Vagina (tissue), 2 donors: ENCODE measurements around the gene RAB13. TPM values are rescaled to one million over a fixed set of nuclear protein-coding genes. Genes with fewer than 3 reads are reported as not detected.

Experiments
- DNase-seq, 2 donors: peaks; one replicate each; pipeline ENCODE4 v3.0.0-alpha.2; 2017; ENCODE audit errors: extremely low spot score in 2 of 2
- H3K27ac ChIP-seq: fragments of 200-600 bp; sonication (generic); one replicate; pipeline ENCODE4 v1.5.1; 2019
- H3K27me3 ChIP-seq: fragments of 200-600 bp; sonication (generic); one replicate; pipeline ENCODE4 v1.5.1; 2019
- H3K36me3 ChIP-seq, 2 donors: fragments of 200-600 bp; sonication (generic); one replicate each; pipeline ENCODE4 v1.5.1; 2017 to 2019
- H3K4me1 ChIP-seq: fragments of 200-600 bp; sonication (generic); one replicate; pipeline ENCODE4 v1.5.1; 2019
- H3K4me3 ChIP-seq, 2 donors: fragments of 200-600 bp; sonication (generic); 1 replicate in 1 of 2; 2 replicates in 1 of 2; pipeline ENCODE4 v1.5.1; 2016 to 2019
- H3K9me3 ChIP-seq: fragments of 200-600 bp; sonication (generic); one replicate; pipeline ENCODE4 v1.5.1; 2019
- POLR2A ChIP-seq, 2 donors: fragments of 450-650 bp; IDR thresholded peaks; one replicate each; pipeline ENCODE4 v1.6.1; 2017; ENCODE audit warnings: antibody characterized with exemption in 2 of 2, mild to moderate bottlenecking in 2 of 2, moderate library complexity in 2 of 2
- POLR2AphosphoS5 ChIP-seq, 2 donors: sonication (generic); formaldehyde crosslinking; IDR thresholded peaks; one replicate each; pipeline ENCODE4 v1.9.0; 2017; ENCODE audit warnings: antibody characterized with exemption in 2 of 2, mild to moderate bottlenecking in 2 of 2, low read depth in 1 of 2; ENCODE audit not compliant: insufficient read depth in 1 of 2
- intact Hi-C: fragments of 100-400 bp; cut with DNase I; formaldehyde crosslinking; loops from one replicate; pipeline ENCODE4 v1.15.1; 2023
- total RNA-seq: library from RNA; depleted of rRNA; stranded (reverse); fragments of >200 nt; gene quantifications from one replicate; pipeline ENCODE4 v1.2.3, GENCODE V29; 2016
- TF ChIP-seq, protein P1 (sequence below), 3 experiments: fragments of 450-650 bp in 2 of 3; fragments of 200-600 bp in 1 of 3; sonication (generic) in 1 of 3; IDR thresholded peaks; one replicate each; pipeline ENCODE4 v1.5.1; 2017 to 2019; ENCODE audit warnings: antibody characterized with exemption in 3 of 3, mild to moderate bottlenecking in 2 of 3, moderate library complexity in 2 of 3

Gene RAB13
- total RNA-seq, 1 donor from 2014 or later: 49.8 TPM

- no peak overlapping the region for H3K27ac ChIP-seq
- no peak for TF ChIP-seq POLR2AphosphoS5 (IDR thresholded peaks at IDR 0.05; ENCODE audit: insufficient read depth in 1 of 2, low read depth in 1 of 2)
- no peak for TF ChIP-seq POLR2A (IDR thresholded peaks at IDR 0.05)
- TF ChIP-seq, protein P1, sequence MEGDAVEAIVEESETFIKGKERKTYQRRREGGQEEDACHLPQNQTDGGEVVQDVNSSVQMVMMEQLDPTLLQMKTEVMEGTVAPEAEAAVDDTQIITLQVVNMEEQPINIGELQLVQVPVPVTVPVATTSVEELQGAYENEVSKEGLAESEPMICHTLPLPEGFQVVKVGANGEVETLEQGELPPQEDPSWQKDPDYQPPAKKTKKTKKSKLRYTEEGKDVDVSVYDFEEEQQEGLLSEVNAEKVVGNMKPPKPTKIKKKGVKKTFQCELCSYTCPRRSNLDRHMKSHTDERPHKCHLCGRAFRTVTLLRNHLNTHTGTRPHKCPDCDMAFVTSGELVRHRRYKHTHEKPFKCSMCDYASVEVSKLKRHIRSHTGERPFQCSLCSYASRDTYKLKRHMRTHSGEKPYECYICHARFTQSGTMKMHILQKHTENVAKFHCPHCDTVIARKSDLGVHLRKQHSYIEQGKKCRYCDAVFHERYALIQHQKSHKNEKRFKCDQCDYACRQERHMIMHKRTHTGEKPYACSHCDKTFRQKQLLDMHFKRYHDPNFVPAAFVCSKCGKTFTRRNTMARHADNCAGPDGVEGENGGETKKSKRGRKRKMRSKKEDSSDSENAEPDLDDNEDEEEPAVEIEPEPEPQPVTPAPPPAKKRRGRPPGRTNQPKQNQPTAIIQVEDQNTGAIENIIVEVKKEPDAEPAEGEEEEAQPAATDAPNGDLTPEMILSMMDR (IDR thresholded peaks at IDR 0.05): no peak
- H3K9me3 ChIP-seq: no peaks in the 10 kb centered on the region
- H3K36me3 ChIP-seq: peaks cover 0 to 34% of the 10 kb centered on the region in 2 donors
- intact Hi-C loops: no loop called here
- H3K4me3 ChIP-seq: no peak overlapping the region
- no peaks in the 10 kb centered on the region for H3K27me3 ChIP-seq
- DNase-seq: no peak
- peaks cover 23% of the 10 kb centered on the region for H3K4me1 ChIP-seq
These were observed 9.1 kb upstream of the RAB13 start for GRCh38 chr1:153995202-153995601.

- no peak for TF ChIP-seq POLR2AphosphoS5 (IDR thresholded peaks at IDR 0.05; ENCODE audit: insufficient read depth in 1 of 2, low read depth in 1 of 2)
- TF ChIP-seq, protein P1 (IDR thresholded peaks at IDR 0.05): no peak
- no peak for TF ChIP-seq POLR2A (IDR thresholded peaks at IDR 0.05)
- H3K27ac ChIP-seq: peak overlapping the region; percentile 93
- peaks cover 0 to 34% of the 10 kb centered on the region in 2 donors for H3K36me3 ChIP-seq
- intact Hi-C loops: no loop called here
- H3K4me3 ChIP-seq: peak overlapping the region; percentile 92
- H3K9me3 ChIP-seq: no peaks in the 10 kb centered on the region
- no peaks in the 10 kb centered on the region for H3K27me3 ChIP-seq
- no peak for DNase-seq
- H3K4me1 ChIP-seq: peaks cover 27% of the 10 kb centered on the region
These were observed 5.7 kb upstream of the RAB13 start for GRCh38 chr1:153991806-153992205.

- H3K4me1 ChIP-seq: peaks cover 27% of the 10 kb centered on the region
- H3K4me3 ChIP-seq: peak overlapping the region; percentile 92
- peak overlapping the region; percentile 93 for H3K27ac ChIP-seq
- TF ChIP-seq POLR2A (IDR thresholded peaks at IDR 0.05) (no peak), POLR2AphosphoS5 (IDR thresholded peaks at IDR 0.05; ENCODE audit: insufficient read depth in 1 of 2, low read depth in 1 of 2) (no peak)
- TF ChIP-seq, protein P1 (IDR thresholded peaks at IDR 0.05): no peak
- no peak for DNase-seq
- H3K27me3 ChIP-seq: no peaks in the 10 kb centered on the region
- intact Hi-C loops: no loop called here
- H3K36me3 ChIP-seq: peaks cover 0 to 34% of the 10 kb centered on the region in 2 donors
- H3K9me3 ChIP-seq: no peaks in the 10 kb centered on the region
These were observed 5.1 kb upstream of the RAB13 start for GRCh38 chr1:153991151-153991630.

DNA sequence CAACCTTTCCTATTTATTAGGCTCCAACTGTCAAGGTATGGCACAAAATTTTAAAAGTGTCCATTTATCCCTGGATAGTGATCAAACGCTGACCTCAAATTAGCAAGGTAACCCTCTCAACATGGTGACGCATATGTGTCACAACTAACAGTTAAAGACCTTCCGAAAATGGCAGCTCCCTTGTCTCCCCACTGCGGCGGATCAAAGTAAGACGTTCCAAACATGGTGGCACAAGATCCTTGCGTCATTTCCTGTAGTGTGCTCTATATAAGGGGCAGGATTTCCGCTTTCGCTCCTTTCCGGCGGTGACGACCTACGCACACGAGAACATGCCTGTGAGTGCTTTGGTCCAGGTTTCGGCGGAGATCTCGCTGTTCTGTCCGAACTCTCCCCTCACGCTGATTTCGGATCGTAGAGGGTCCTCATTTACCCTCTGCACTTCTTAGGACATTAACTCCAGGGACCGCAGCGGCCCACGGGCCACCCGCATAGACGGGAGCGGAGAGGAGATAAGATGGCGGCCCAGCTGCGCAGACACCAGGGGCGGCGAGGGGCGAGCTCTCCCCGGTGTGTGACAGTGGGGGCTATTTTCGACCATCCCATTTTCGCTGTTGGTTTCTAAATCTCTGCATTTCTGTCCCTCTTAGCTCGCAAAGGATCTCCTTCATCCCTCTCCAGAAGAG, 4.5 kb upstream of the RAB13 start, which contains the start of gene RPS27:
Gene RPS27 (plus strand): TSS at position 295 of the 683 bp plus-strand sequence. CDS start 35 bp downstream, at position 330.
- Histone ChIP-seq H3K9me3 (no peaks in the 10 kb centered on the region), H3K4me3 (peak within 1 kb of the TSS; percentile 92), H3K36me3 (peaks cover 0 to 34% of the 10 kb centered on the region in 2 donors), H3K27ac (peak within 1 kb of the TSS; percentile 93), H3K4me1 (peaks cover 28% of the 10 kb centered on the region), H3K27me3 (no peaks in the 10 kb centered on the region)
- intact Hi-C loops: no loop called here
- TF ChIP-seq, protein P1 (IDR thresholded peaks at IDR 0.05): no peak
- TF ChIP-seq POLR2AphosphoS5 (IDR thresholded peaks at IDR 0.05; ENCODE audit: insufficient read depth in 1 of 2, low read depth in 1 of 2) (peak; percentile 100), POLR2A (IDR thresholded peaks at IDR 0.05) (peak in 1 of 2 donors; percentile 93)
- peak in 1 of 2 donors; percentile 96 for DNase-seq

DNA sequence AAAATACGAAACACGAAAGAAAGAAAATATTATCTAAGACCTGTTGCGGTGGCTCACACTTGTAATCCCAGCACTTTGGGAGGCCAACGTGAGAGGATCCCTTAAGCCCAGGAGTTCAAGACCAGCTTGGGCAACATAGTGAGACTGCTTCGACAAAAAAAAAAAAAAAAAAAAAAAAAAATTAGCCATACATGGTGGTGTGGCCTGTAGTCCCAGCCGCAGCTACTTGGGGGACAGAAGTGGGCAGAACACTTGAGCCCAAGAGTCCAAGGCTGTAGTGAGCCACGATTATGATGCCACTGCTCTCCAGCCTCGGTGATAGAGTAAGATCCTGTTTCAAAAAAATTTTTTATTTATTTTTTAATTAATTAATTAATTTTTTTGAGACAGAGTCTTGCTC, 1.5 kb upstream of the RAB13 start:
- Histone ChIP-seq H3K27ac (no peak overlapping the region), H3K9me3 (no peaks in the 10 kb centered on the region), H3K4me1 (peaks cover 40% of the 10 kb centered on the region), H3K27me3 (no peaks in the 10 kb centered on the region), H3K4me3 (no peak overlapping the region), H3K36me3 (peaks cover 0 to 16% of the 10 kb centered on the region in 2 donors)
- DNase-seq: no peak
- intact Hi-C loops: loop anchor here (5.0 kb wide), 2 partner anchors 40 to 190 kb away; partner anchors contain the start of gene DENND4B
- TF ChIP-seq POLR2A (IDR thresholded peaks at IDR 0.05) (no peak), POLR2AphosphoS5 (IDR thresholded peaks at IDR 0.05; ENCODE audit: insufficient read depth in 1 of 2, low read depth in 1 of 2) (no peak)
- TF ChIP-seq, protein P1 (IDR thresholded peaks at IDR 0.05): no peak
